Activated CD8-positive, alpha-beta T cell treated with anti-CD3 and anti-CD28 coated beads for 36 hours (primary cell): ENCODE results near the gene GLMN. TPM values are rescaled to one million over a fixed set of nuclear protein-coding genes. Genes with fewer than 3 reads are reported as not detected.

Source experiments
- ATAC-seq: fragments of 200-7000 bp; cut with Tn5 transposase; one replicate; pipeline ENCODE4 v1.10.0; 2021; ENCODE audit warnings: mild to moderate bottlenecking, moderate library complexity
- CTCF ChIA-PET: fragments of 350-600 bp; sonication (Branson Sonifier 250); formaldehyde crosslinking; loops from one replicate; lab custom pipeline; 2021; ENCODE audit warnings: antibody characterized with exemption; lab: Charles Lee
- POLR2A ChIA-PET: fragments of 350-600 bp; sonication (Branson Sonifier 250); formaldehyde crosslinking; loops from one replicate; lab custom pipeline; 2021; ENCODE audit warnings: antibody characterized with exemption; lab: Charles Lee
- DNase-seq: peaks from one replicate; pipeline ENCODE4 v3.0.0-alpha.2; 2020
- H3K27ac Mint-ChIP-seq: one replicate; pipeline ENCODE4 v1.8.0; 2021; ENCODE audit warnings: mild to moderate bottlenecking, mixed read lengths
- H3K27me3 Mint-ChIP-seq: one replicate; pipeline ENCODE4 v1.8.0; 2021; ENCODE audit warnings: mixed read lengths
- H3K36me3 Mint-ChIP-seq: one replicate; pipeline ENCODE4 v1.8.0; 2021; ENCODE audit warnings: low read depth, mixed read lengths
- H3K4me1 Mint-ChIP-seq: one replicate; pipeline ENCODE4 v1.8.0; 2021; ENCODE audit warnings: low read depth, mixed read lengths
- H3K4me3 Mint-ChIP-seq: one replicate; pipeline ENCODE4 v1.8.0; 2021; ENCODE audit warnings: mild to moderate bottlenecking, moderate library complexity, mixed read lengths
- H3K9me3 Mint-ChIP-seq: one replicate; pipeline ENCODE4 v1.8.0; 2021; ENCODE audit warnings: mixed read lengths
- CTCF ChIP-seq: fragments of 200-600 bp; IDR thresholded peaks from one replicate; pipeline ENCODE4 v1.8.0; 2022; ENCODE audit warnings: antibody characterized with exemption, mild to moderate bottlenecking
- intact Hi-C: fragments of 100-400 bp; cut with micrococcal nuclease; formaldehyde crosslinking; loops from one replicate; pipeline ENCODE4 v1.10.0; 2022
- total RNA-seq, 2 experiments: library from RNA; stranded (reverse); gene quantifications; one replicate each; pipeline ENCODE4 v1.2.3, GENCODE V29; 2021

Gene GLMN
- total RNA-seq, 2 experiments from 2014 or later: 16.8 TPM

- H3K9me3 Mint-ChIP-seq: peaks cover 2% of the 10 kb centered on the region
- ChIA-PET CTCF (no interaction called here), POLR2A (no interaction called here)
- no peak for DNase-seq
- peaks cover 15% of the 10 kb centered on the region for H3K4me1 Mint-ChIP-seq
- H3K36me3 Mint-ChIP-seq: no peaks in the 10 kb centered on the region
- no peak for ATAC-seq
- intact Hi-C loops: no loop called here
- no peak overlapping the region for H3K4me3 Mint-ChIP-seq
- no peak for TF ChIP-seq CTCF
- no peak overlapping the region for H3K27ac Mint-ChIP-seq
- H3K27me3 Mint-ChIP-seq: no peaks in the 10 kb centered on the region
These were observed 95.7 kb downstream of the GLMN start for GRCh38 chr1:92203105-92203504.

GRCh38 chr1:92201973-92202372, 96.8 kb downstream of the GLMN start:
- Mint-ChIP-seq H3K36me3 (no peaks in the 10 kb centered on the region), H3K27ac (peak overlapping the region; percentile 31), H3K27me3 (no peaks in the 10 kb centered on the region), H3K9me3 (peaks cover 2% of the 10 kb centered on the region), H3K4me1 (peaks cover 16% of the 10 kb centered on the region), H3K4me3 (no peak overlapping the region)
- ATAC-seq (no peak), DNase-seq (no peak)
- intact Hi-C loops: no loop called here
- CTCF ChIA-PET: interaction anchor here (1.6 kb wide), 1 partner anchor 10 kb away, joined by 4 read pairs; no protein-coding TSS in a partner anchor
- no peak for TF ChIP-seq CTCF
- POLR2A ChIA-PET: no interaction called here

Other genes starting within 250 kb of the GLMN start
- under 1 TPM in 1 of 2 experiments, not detected in 1; 0.47 TPM for gene SETSIP, start 223.6 kb downstream of the GLMN start, total RNA-seq
- gene BTBD8, start 218.6 kb downstream of the GLMN start, total RNA-seq: 1 to 10 TPM; 1.3 to 2.0 TPM
- gene C1orf146, start 81.1 kb downstream of the GLMN start, total RNA-seq: not detected
- 10 to 100 TPM; 31.5 to 32.2 TPM for gene RPAP2, start 72 bp upstream of the GLMN start, total RNA-seq
- gene GFI1, start 187.9 kb upstream of the GLMN start, total RNA-seq: 10 to 100 TPM; 54.3 to 55.3 TPM